IPS DF 19.7 (cell line): Measurements from ENCODE around the gene OCEL1.
A peak's percentile ranks its signal among the peaks of the same experiment; 100 is the strongest.
"Not testable (repeated sequence)": the region's sequence is repeated elsewhere in the genome, so short reads cannot be mapped to it uniquely, and the experiment has no call there.

Experiments
- DNase-seq: peaks from one replicate; pipeline ENCODE4 v3.0.0-alpha.2; 2013; ENCODE audit warnings: low read depth, low spot score

The OCEL1 gene

GRCh38 chr19:17260842-17261325 lies 34.9 kb downstream of the OCEL1 start:
- DNase-seq, result no peak

GRCh38 chr19:17262557-17262956 lies 36.5 kb downstream of the OCEL1 start:
- no peak for DNase-seq

- no peak for DNase-seq
These were observed 38.0 kb downstream of the OCEL1 start for GRCh38 chr19:17263712-17264640.

- DNase-seq, result no peak
These were observed 38.6 kb downstream of the OCEL1 start, which contains the start of gene USHBP1 for GRCh38 chr19:17264641-17264979. TSS of gene USHBP1 (minus strand) at chr19:17264745. CDS start at chr19:17264299, 446 bp downstream.

GRCh38 chr19:17266026-17266425 lies 40.0 kb downstream of the OCEL1 start:
- no peak for DNase-seq

GRCh38 chr19:17266589-17266974 lies 40.6 kb downstream of the OCEL1 start:
- DNase-seq, result no peak

GRCh38 chr19:17266975-17267788 lies 41.2 kb downstream of the OCEL1 start, which contains the start of gene BABAM1:
TSS of gene BABAM1 (plus strand) at chr19:17267443. CDS start at chr19:17268807, 1,364 bp downstream.
- DNase-seq, result peak; percentile 100

- DNase-seq, result no peak
These were observed 42.7 kb downstream of the OCEL1 start for GRCh38 chr19:17268754-17269153.

- DNase-seq, result not testable (repeated sequence)
These were observed 48.9 kb downstream of the OCEL1 start for GRCh38 chr19:17274892-17275291.

GRCh38 chr19:17275441-17276175 lies 49.6 kb downstream of the OCEL1 start:
- no peak for DNase-seq
